Heart right ventricle (tissue), 16 donors: Measurements from ENCODE around the gene NLRP13. TPM values are rescaled to one million over a fixed set of nuclear protein-coding genes. Genes with fewer than 3 reads are reported as not detected.

ENCODE experiments used
- ATAC-seq, 8 donors: fragments of 200-7000 bp; cut with Tn5 transposase; one replicate each; pipeline ENCODE4 v1.9.1; 2020; ENCODE audit warnings: mild to moderate bottlenecking in 8 of 8, moderate library complexity in 8 of 8, moderate number of reproducible peaks in 1 of 8
- DNase-seq, 2 donors: peaks; one replicate each; pipeline ENCODE4 v3.0.0-alpha.2; 2020
- H3K27ac ChIP-seq, 10 donors: fragments of 200-600 bp; sonication (generic) in 2 of 10; one replicate each; pipeline versions ENCODE4 v1.5.0 to v1.8.0; 2020 to 2022; ENCODE audit warnings: mild to moderate bottlenecking in 3 of 10
- H3K27me3 ChIP-seq, 7 donors: fragments of 200-600 bp; one replicate each; pipeline ENCODE4 v1.8.0; 2021 to 2022; ENCODE audit warnings: mild to moderate bottlenecking in 2 of 7
- H3K36me3 ChIP-seq, 9 donors: fragments of 200-600 bp; sonication (generic) in 1 of 9; one replicate each; pipeline versions ENCODE4 v1.5.0 to v1.8.0; 2020 to 2022; ENCODE audit warnings: mild to moderate bottlenecking in 2 of 9
- H3K4me1 ChIP-seq, 9 donors: fragments of 200-600 bp; sonication (generic) in 1 of 9; one replicate each; pipeline versions ENCODE4 v1.5.0 to v1.8.0; 2020 to 2022; ENCODE audit warnings: mild to moderate bottlenecking in 4 of 9
- H3K4me3 ChIP-seq, 10 donors: fragments of 200-600 bp; sonication (generic) in 2 of 10; one replicate each; pipeline versions ENCODE4 v1.5.0 to v1.8.0; 2020 to 2022; ENCODE audit warnings: mild to moderate bottlenecking in 7 of 10, moderate library complexity in 2 of 10
- H3K9me3 ChIP-seq, 11 donors: fragments of 200-600 bp in 10 of 11; sonication (generic) in 2 of 11; one replicate each; pipeline versions ENCODE4 v1.5.0 to v1.8.0; 2013 to 2022; ENCODE audit warnings: mild to moderate bottlenecking in 2 of 11, control low read depth in 1 of 11, moderate library complexity in 1 of 11
- CTCF ChIP-seq, 9 donors: fragments of 200-600 bp; sonication (generic) in 2 of 9; IDR thresholded peaks; one replicate each; pipeline versions ENCODE4 v1.5.0 to v1.8.0; 2021 to 2022; ENCODE audit warnings: antibody characterized with exemption in 9 of 9, mild to moderate bottlenecking in 5 of 9, moderate library complexity in 1 of 9
- WGBS, 2 donors: extraction: QIAGEN DNeasy Blood & Tissue Kit; methylation state at CpG; one replicate each; pipeline ENCODE4 v1.1.7; 2013; ENCODE audit warnings: inconsistent platforms in 1 of 2; 5-methylcytosine and 5-hydroxymethylcytosine counted together
- intact Hi-C, 10 donors: fragments of 100-400 bp; cut with DNase I; formaldehyde crosslinking; loops; one replicate each; pipeline versions ENCODE4 v1.11.1 to v1.14.2; 2022
- polyA plus RNA-seq, 2 donors: library from polyadenylated mRNA; stranded (reverse); fragments of 200-250 nt; gene quantifications; one replicate each; pipeline ENCODE4 v1.2.3, GENCODE V29; 2013
- total RNA-seq, 10 donors: library from RNA; stranded (reverse); fragmentation: NEBNext Ultra II Directional in 3 of 10; extraction: Animal tissue kit (Norgen Biotek cat#: 25700) in 3 of 10; gene quantifications; one replicate each; pipeline versions ENCODE4 v1.2.1 to v1.2.4, GENCODE V29; 2021 to 2023
- donor health status: Arrhythmogenic right ventricular cardiomyopathy.
- donor health status: ischemic (EF 13 %, LVEDD 7.1; RV severe dilation, severe dysfunction).
- donor health status: healthy with polysubstance abuse.
- donor health status: DM: no; HTN: yes; CAD: no.
- donor health status: DM: no; HTN: no; CAD: no.
- donor health status: ischemic (EF 25% LVEDD 6.9; RV normal size, moderate dysfunction).
- donor health status: ischemic (EF 25% LVEDD 5.7; RV mildly dilated, moderate dysfunction).
- donor health status: healthy.
- donor health status: DM: yes; HTN: yes; CAD: no.
- donor health status: Ischemic cardiomyopathy.
- donor health status: ischemic (EF 35%, LVEDD 5.7; RV mildly dilated, moderate dysfunction).
- donor health status: nonischemic (EF 11% LVEDD 7.7; RV severe dilation, severe dysfunction).
- donor health status: DM: yes; HTN: yes; CAD: no.
- donor health status: PGD.
- donor health status: ischemic (EF 29% LVEDD 5.4; RV normal size, mild dysfunction).
- donor health status: nonischemic (EF 23%, LVEDD 6.1; RV moderate dilation, normal function).

Gene NLRP13
- total and polyA plus RNA-seq, 12 donors = not detected

DNA sequence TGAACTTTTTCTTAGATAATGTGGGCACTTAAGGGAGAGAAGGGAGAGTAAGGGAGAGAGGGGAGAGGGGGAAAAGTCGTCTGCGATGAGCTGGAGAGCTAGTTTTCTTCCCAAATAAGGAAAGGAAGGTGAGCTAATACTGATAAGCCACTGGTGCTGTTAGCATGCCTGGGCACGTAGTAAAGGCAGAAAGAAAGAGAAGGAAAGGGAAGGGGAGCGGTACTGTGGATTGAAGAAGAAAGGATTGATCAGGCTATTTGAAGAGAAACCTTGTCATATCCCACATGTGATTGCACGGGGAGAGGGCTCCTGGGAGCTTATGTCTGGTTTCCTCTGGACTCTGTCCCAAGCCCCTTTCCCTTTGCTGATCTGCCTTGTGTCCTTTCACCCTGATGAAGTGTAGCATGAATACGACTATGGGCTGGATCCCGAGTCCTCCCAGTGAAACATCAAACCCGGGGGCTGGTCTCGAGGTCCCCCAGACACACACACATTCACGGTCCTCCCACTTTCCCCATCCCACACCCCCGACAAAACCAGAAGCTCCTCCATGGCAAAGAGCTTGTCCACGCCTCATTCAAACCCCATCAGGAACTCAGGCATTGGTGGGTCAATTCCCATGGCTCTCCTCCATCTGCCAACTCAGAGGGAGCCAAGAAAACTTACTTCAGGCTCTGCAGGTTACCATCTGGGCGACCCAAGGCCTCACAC lies 30.6 kb downstream of the NLRP13 start:
- ATAC-seq (no peak), DNase-seq (no peak)
- Histone ChIP-seq H3K9me3 (peaks cover 0 to 10% (median 0%) of the 10 kb centered on the region in 11 donors), H3K27me3 (peaks cover 0 to 4% (median 0%) of the 10 kb centered on the region in 7 donors), H3K4me3 (no peak overlapping the region), H3K4me1 (no peaks in the 10 kb centered on the region), H3K36me3 (no peaks in the 10 kb centered on the region), H3K27ac (no peak overlapping the region)
- WGBS, 2 donors = 70 to 71% methylated on average over 13 of the region's 13 CpGs
- no peak for TF ChIP-seq CTCF (IDR thresholded peaks at IDR 0.05)
- intact Hi-C loops = no loop called here

- H3K36me3 ChIP-seq = no peaks in the 10 kb centered on the region
- H3K27ac ChIP-seq = no peak overlapping the region
- peaks cover 0 to 12% (median 0%) of the 10 kb centered on the region in 11 donors for H3K9me3 ChIP-seq
- WGBS, 2 donors = 69 to 75% methylated on average over 12 of the region's 12 CpGs
- DNase-seq (no peak), ATAC-seq (no peak)
- peaks cover 0 to 5% (median 0%) of the 10 kb centered on the region in 7 donors for H3K27me3 ChIP-seq
- no peaks in the 10 kb centered on the region for H3K4me1 ChIP-seq
- intact Hi-C loops = no loop called here
- no peak for TF ChIP-seq CTCF (IDR thresholded peaks at IDR 0.05)
- no peak overlapping the region for H3K4me3 ChIP-seq
These were observed 33.2 kb downstream of the NLRP13 start for GRCh38 chr19:55898911-55899310.

GRCh38 chr19:55882626-55883025 lies 49.5 kb downstream of the NLRP13 start:
- Histone ChIP-seq H3K9me3 (peaks cover 0 to 33% (median 10%) of the 10 kb centered on the region in 11 donors), H3K27me3 (peaks cover 0 to 12% (median 0%) of the 10 kb centered on the region in 7 donors), H3K4me1 (no peaks in the 10 kb centered on the region), H3K4me3 (no peak overlapping the region), H3K27ac (no peak overlapping the region), H3K36me3 (no peaks in the 10 kb centered on the region)
- intact Hi-C loops = no loop called here
- TF ChIP-seq CTCF (IDR thresholded peaks at IDR 0.05) = no peak
- ATAC-seq (no peak), DNase-seq (no peak)
- 72 to 85% methylated on average over 4 of the region's 4 CpGs for WGBS, 2 donors

- no peak for DNase-seq
- no peak for TF ChIP-seq CTCF (IDR thresholded peaks at IDR 0.05)
- Histone ChIP-seq H3K27me3 (peaks cover 0 to 4% (median 0%) of the 10 kb centered on the region in 7 donors), H3K27ac (no peak overlapping the region), H3K9me3 (peaks cover 0 to 41% (median 10%) of the 10 kb centered on the region in 11 donors), H3K36me3 (no peaks in the 10 kb centered on the region), H3K4me1 (no peaks in the 10 kb centered on the region), H3K4me3 (no peak overlapping the region)
- no peak for ATAC-seq
- intact Hi-C loops = no loop called here
- 51 to 61% methylated on average over 3 of the region's 3 CpGs for WGBS, 2 donors
These were observed 54.9 kb downstream of the NLRP13 start for GRCh38 chr19:55877211-55877610.
